ENCODE data around the gene AMPH. TPM values are rescaled to one million over a fixed set of nuclear protein-coding genes. Genes with fewer than 3 reads are reported as not detected.

Gene AMPH
- total and polyA plus RNA-seq, 9 of the 15 experiments (the other 6 are each of a cell fraction or from before 2014, with no cell fraction given), result 0.03 to 0.35 TPM; not detected in 7

DNA sequence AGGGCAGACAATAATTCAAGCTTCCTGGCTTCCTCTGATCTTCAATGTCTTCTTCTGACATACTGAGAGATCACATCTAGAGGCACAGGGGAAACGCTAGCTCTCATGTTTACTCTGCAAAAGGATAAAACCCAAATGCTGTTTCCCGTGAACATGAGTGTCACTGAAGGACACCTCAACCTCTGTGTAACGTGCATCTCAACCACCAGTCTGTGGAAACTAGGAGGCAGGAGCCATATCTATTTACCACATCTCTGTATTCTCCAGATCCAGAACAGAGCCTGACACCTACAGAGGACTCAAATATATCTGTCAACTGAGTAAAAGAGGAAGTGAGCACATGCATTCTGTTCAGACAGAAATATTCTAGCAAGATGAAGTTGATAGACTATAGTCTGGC, 217.4 kb downstream of the AMPH start (continued):
- TF ChIP-seq, protein P1, sequence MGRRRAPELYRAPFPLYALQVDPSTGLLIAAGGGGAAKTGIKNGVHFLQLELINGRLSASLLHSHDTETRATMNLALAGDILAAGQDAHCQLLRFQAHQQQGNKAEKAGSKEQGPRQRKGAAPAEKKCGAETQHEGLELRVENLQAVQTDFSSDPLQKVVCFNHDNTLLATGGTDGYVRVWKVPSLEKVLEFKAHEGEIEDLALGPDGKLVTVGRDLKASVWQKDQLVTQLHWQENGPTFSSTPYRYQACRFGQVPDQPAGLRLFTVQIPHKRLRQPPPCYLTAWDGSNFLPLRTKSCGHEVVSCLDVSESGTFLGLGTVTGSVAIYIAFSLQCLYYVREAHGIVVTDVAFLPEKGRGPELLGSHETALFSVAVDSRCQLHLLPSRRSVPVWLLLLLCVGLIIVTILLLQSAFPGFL (CRISPR knock-in tag; IDR thresholded peaks at IDR 0.05), result no peak
- TF ChIP-seq ZNF431 (CRISPR knock-in tag; IDR thresholded peaks at IDR 0.05) (no peak), TEAD4 (IDR thresholded peaks at IDR 0.05; ENCODE audit: low read length) (peak; percentile 72; the same call in 1 of the 2 replicates), TEAD4 (CRISPR knock-in tag; IDR thresholded peaks at IDR 0.05; ENCODE audit: borderline replicate concordance) (no peak), PML (IDR thresholded peaks at IDR 0.05; ENCODE audit: low read length) (no peak), TCF3 (CRISPR knock-in tag; IDR thresholded peaks at IDR 0.05) (peak; percentile 40), BCL6 (CRISPR knock-in tag; IDR thresholded peaks at IDR 0.05) (no peak), DNMT1 (IDR thresholded peaks at IDR 0.05) (no peak), NKRF (IDR thresholded peaks at IDR 0.05; ENCODE audit: borderline replicate concordance) (no peak), NFRKB (IDR thresholded peaks at IDR 0.05; ENCODE audit: low read depth) (no peak), SAP30 (IDR thresholded peaks at IDR 0.05; ENCODE audit: borderline replicate concordance, insufficient read depth, low read depth, low read length, poor library complexity, severe bottlenecking) (no peak), TEAD2 (tag; IDR thresholded peaks at IDR 0.05) (no peak), SUPT5H (IDR thresholded peaks at IDR 0.05) (no peak), SRSF3 (IDR thresholded peaks at IDR 0.05; ENCODE audit: insufficient read depth, low read length) (no peak), LCOR (CRISPR knock-in tag; IDR thresholded peaks at IDR 0.05) (no peak), MEF2D (tag; conservative IDR thresholded peaks at IDR 0.05; ENCODE audit: low read depth) (no peak), CHD1 (IDR thresholded peaks at IDR 0.05; ENCODE audit: low read length) (no peak), ZZZ3 (IDR thresholded peaks at IDR 0.05) (no peak), ZNF445 (CRISPR knock-in tag; IDR thresholded peaks at IDR 0.05; ENCODE audit: low read depth) (no peak), ZBTB2 (IDR thresholded peaks at IDR 0.05) (no peak), SREBF1 (IDR thresholded peaks at IDR 0.05; ENCODE audit: borderline replicate concordance, low read depth, low read length) (no peak), ASH1L (IDR thresholded peaks at IDR 0.05; ENCODE audit: borderline replicate concordance, low read depth, partially characterized antibody) (no peak), HCFC1 (IDR thresholded peaks at IDR 0.05; ENCODE audit: low read depth, low read length) (no peak), MTA1 (IDR thresholded peaks at IDR 0.05; ENCODE audit: borderline replicate concordance) (no peak), ZNF316 (IDR thresholded peaks at IDR 0.05) (no peak), SNRNP70 (optimal IDR thresholded peaks at IDR 0.05; ENCODE audit: low read depth, low read length) (no peak), ZNF717 (CRISPR knock-in tag; IDR thresholded peaks at IDR 0.05) (no peak)
- TF ChIP-seq, protein P2, sequence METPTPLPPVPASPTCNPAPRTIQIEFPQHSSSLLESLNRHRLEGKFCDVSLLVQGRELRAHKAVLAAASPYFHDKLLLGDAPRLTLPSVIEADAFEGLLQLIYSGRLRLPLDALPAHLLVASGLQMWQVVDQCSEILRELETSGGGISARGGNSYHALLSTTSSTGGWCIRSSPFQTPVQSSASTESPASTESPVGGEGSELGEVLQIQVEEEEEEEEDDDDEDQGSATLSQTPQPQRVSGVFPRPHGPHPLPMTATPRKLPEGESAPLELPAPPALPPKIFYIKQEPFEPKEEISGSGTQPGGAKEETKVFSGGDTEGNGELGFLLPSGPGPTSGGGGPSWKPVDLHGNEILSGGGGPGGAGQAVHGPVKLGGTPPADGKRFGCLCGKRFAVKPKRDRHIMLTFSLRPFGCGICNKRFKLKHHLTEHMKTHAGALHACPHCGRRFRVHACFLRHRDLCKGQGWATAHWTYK (CRISPR knock-in tag; IDR thresholded peaks at IDR 0.05), result no peak

All from K562 (cell line).